ENCODE results near the gene PSMD11. TPM values are rescaled to one million over a fixed set of nuclear protein-coding genes. Genes with fewer than 3 reads are reported as not detected.

PSMD11 gene
- total RNA-seq, 2 experiments from 2014 or later = 81.0 to 137 TPM

- Histone ChIP-seq H3K4me1 (ENCODE audit: insufficient read depth, low read length, poor library complexity, severe bottlenecking) (peaks cover 29% of the 10 kb centered on the region), H3K9me3 (ENCODE audit: low read length) (no peaks in the 10 kb centered on the region), H3K9me2 (ENCODE audit: insufficient read depth, low read length) (no peaks in the 10 kb centered on the region), H3K79me2 (ENCODE audit: insufficient read depth, low read depth, low read length) (no peaks in the 10 kb centered on the region), H2AFZ (ENCODE audit: low read length) (no peak overlapping the region), H3K36me3 (ENCODE audit: insufficient read depth, low read length) (no peaks in the 10 kb centered on the region), H3K4me3 (ENCODE audit: low read depth, low read length, poor library complexity, severe bottlenecking) (no peak overlapping the region), H3K27ac (ENCODE audit: low read depth, low read length, poor library complexity, severe bottlenecking) (no peak overlapping the region), H4K20me1 (ENCODE audit: insufficient read depth, low read length) (no peaks in the 10 kb centered on the region), H3K4me2 (ENCODE audit: low read length) (no peak overlapping the region)
- BruUV-seq (replicated peaks) = no TSS peak
- no peak for DNase-seq (ENCODE audit: low spot score)
- CTCF ChIA-PET (ENCODE audit: unreplicated experiment) = no interaction called here
- intact Hi-C loops (cut with micrococcal nuclease; ENCODE audit: unreplicated experiment) = no loop called here
- no peak for TF ChIP-seq EZH2phosphoT487 (IDR thresholded peaks at IDR 0.05; ENCODE audit: borderline replicate concordance, low read depth, low read length)
- TF ChIP-seq CTCF (conservative IDR thresholded peaks at IDR 0.05; ENCODE audit: low read length) = no peak
- POLR2A ChIA-PET = no interaction called here
Observed at GRCh38 chr17:32515677-32516383, 71.5 kb downstream of the PSMD11 start.

DNA sequence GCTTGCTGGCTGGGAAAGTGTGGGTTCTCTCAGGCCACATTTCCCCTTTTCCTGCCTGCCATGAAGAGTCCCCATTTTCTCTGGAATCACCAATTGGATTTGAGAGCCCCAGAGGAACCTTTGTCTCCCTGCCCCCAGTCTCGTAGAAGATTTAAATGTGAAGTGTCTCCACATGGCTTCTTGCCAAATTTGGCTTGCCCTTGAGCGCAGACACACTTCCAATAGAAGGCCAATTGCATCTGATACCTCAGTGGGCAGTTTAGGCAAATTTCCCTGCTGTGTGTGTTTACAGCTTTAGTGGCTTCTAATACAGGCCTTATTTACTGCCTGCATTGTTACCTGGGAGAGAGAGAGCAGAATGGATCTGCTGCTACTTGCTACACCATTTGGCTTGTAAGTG lies 72.1 kb downstream of the PSMD11 start:
- H2AFZ ChIP-seq (ENCODE audit: low read length) = no peak overlapping the region
- no peaks in the 10 kb centered on the region for H3K36me3 ChIP-seq (ENCODE audit: insufficient read depth, low read length)
- TF ChIP-seq CTCF (conservative IDR thresholded peaks at IDR 0.05; ENCODE audit: low read length) (no peak), EZH2phosphoT487 (IDR thresholded peaks at IDR 0.05; ENCODE audit: borderline replicate concordance, low read depth, low read length) (no peak)
- H3K9me2 ChIP-seq (ENCODE audit: insufficient read depth, low read length) = no peaks in the 10 kb centered on the region
- peaks cover 23% of the 10 kb centered on the region for H3K4me1 ChIP-seq (ENCODE audit: insufficient read depth, low read length, poor library complexity, severe bottlenecking)
- POLR2A ChIA-PET = interaction anchor here (0.9 kb wide), 1 partner anchor 9 kb away, joined by 3 read pairs; no protein-coding TSS in a partner anchor
- H3K4me2 ChIP-seq (ENCODE audit: low read length) = no peak overlapping the region
- no peaks in the 10 kb centered on the region for H3K9me3 ChIP-seq (ENCODE audit: low read length)
- no peak for DNase-seq (ENCODE audit: low spot score)
- H3K79me2 ChIP-seq (ENCODE audit: insufficient read depth, low read depth, low read length) = no peaks in the 10 kb centered on the region
- CTCF ChIA-PET (ENCODE audit: unreplicated experiment) = no interaction called here
- BruUV-seq (replicated peaks) = no TSS peak
- no peaks in the 10 kb centered on the region for H4K20me1 ChIP-seq (ENCODE audit: insufficient read depth, low read length)
- no peak overlapping the region for H3K4me3 ChIP-seq (ENCODE audit: low read depth, low read length, poor library complexity, severe bottlenecking)
- intact Hi-C loops (cut with micrococcal nuclease; ENCODE audit: unreplicated experiment) = no loop called here
- no peak overlapping the region for H3K27ac ChIP-seq (ENCODE audit: low read depth, low read length, poor library complexity, severe bottlenecking)

DNA sequence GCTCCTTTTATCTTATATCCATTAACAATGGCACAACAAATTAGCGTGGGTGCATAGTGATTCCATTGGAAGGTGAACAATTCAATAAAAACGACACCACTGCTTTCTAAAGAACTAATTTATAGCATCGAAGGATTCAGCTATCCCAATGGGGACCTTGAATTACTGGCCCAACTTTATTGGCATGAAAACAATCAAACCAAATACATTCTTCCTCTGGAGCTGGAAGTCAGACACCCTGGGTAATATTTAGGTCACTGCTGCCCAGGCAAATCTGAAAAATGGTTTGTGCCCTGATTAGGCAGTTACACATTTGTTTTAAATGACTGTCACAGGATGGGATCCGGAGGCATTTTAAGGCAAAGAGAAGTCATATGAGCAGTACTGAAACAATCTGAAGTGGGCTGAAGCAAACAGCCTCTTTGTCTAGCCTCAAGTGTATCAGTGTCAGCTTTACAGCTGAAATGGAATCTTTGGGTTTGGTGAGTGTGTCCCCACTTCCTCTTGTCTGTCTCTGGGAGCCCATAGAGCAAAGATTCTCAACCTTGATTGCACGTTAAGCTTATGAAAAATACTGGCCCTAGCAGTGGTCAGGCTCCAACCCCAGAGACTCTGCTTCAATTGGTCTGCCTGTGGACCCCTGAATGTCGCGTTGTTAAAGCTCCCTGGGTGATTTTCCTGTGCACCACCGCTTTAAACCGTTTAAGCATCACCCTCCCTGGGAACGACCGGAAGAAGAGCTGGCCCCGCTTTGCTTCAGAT lies 72.8 kb downstream of the PSMD11 start:
- Histone ChIP-seq H3K4me3 (ENCODE audit: low read depth, low read length, poor library complexity, severe bottlenecking) (no peak overlapping the region), H3K4me2 (ENCODE audit: low read length) (no peak overlapping the region), H3K36me3 (ENCODE audit: insufficient read depth, low read length) (no peaks in the 10 kb centered on the region), H3K27ac (ENCODE audit: low read depth, low read length, poor library complexity, severe bottlenecking) (no peak overlapping the region), H2AFZ (ENCODE audit: low read length) (no peak overlapping the region), H3K9me2 (ENCODE audit: insufficient read depth, low read length) (no peaks in the 10 kb centered on the region), H3K79me2 (ENCODE audit: insufficient read depth, low read depth, low read length) (no peaks in the 10 kb centered on the region), H3K9me3 (ENCODE audit: low read length) (no peaks in the 10 kb centered on the region), H3K4me1 (ENCODE audit: insufficient read depth, low read length, poor library complexity, severe bottlenecking) (peaks cover 22% of the 10 kb centered on the region), H4K20me1 (ENCODE audit: insufficient read depth, low read length) (no peaks in the 10 kb centered on the region)
- TF ChIP-seq CTCF (conservative IDR thresholded peaks at IDR 0.05; ENCODE audit: low read length) = no peak
- no peak for TF ChIP-seq EZH2phosphoT487 (IDR thresholded peaks at IDR 0.05; ENCODE audit: borderline replicate concordance, low read depth, low read length)
- BruUV-seq (replicated peaks) = no TSS peak
- ChIA-PET CTCF (ENCODE audit: unreplicated experiment) (no interaction called here), POLR2A (interaction anchor here (0.6 to 0.9 kb wide), 2 partner anchors 9 to 28 kb away, joined by 3 read pairs; no protein-coding TSS in a partner anchor)
- intact Hi-C loops (cut with micrococcal nuclease; ENCODE audit: unreplicated experiment) = no loop called here
- no peak for DNase-seq (ENCODE audit: low spot score)

All from OCI-LY7 (cell line).